Panc1 (cell line): ENCODE measurements around the gene BMAL1.

Experiments
- CTCF ChIP-seq: fragments of 450-650 bp; IDR thresholded peaks from 2 replicates; pipeline ENCODE4 v1.5.1; 2017; ENCODE audit warnings: mild to moderate bottlenecking
- POLR2AphosphoS5 ChIP-seq: IDR thresholded peaks from 2 replicates; pipeline ENCODE4 v1.6.1; 2012; ENCODE audit warnings: mild to moderate bottlenecking, low read depth, low read length, moderate library complexity
- REST ChIP-seq, 2 experiments: IDR thresholded peaks; 2 replicates each; pipeline ENCODE4 v1.6.1; 2011 to 2012; ENCODE audit warnings: low read depth in 2 of 2, control low read depth in 1 of 2, low read length in 1 of 2, mild to moderate bottlenecking in 1 of 2, moderate library complexity in 1 of 2; ENCODE audit not compliant: insufficient read depth in 1 of 2
- SIN3A ChIP-seq: IDR thresholded peaks from 2 replicates; pipeline ENCODE4 v1.6.1; 2012; ENCODE audit warnings: low read depth, mild to moderate bottlenecking, low read length, moderate library complexity, borderline replicate concordance; ENCODE audit not compliant: insufficient read depth
- TCF7L2 ChIP-seq: IDR thresholded peaks from 2 replicates; pipeline ENCODE4 v1.6.1; 2011; ENCODE audit warnings: mild to moderate bottlenecking, low read depth, low read length, inconsistent platforms

DNA sequence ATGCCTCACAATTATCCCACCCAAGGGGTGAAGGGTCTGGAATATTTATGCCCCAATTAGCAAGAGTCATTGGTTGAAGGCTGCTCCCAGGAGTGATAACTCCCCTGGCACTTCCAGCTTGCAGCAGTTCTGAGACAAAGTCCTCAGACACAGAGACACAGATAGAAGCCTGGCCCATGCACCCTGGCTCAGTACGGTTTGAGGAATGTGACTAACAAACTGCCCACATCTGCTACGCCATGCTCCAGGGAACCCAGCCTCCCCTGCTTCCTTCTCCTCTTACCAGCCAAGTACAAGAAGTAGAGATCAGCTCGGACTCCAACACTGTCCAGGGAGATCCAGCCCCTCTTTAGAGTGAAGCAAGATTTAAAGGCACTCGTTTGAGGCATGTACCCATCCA, 48.5 kb upstream of the BMAL1 start:
- TF ChIP-seq POLR2AphosphoS5, result no peak
- no peak for TF ChIP-seq CTCF
- no peak for TF ChIP-seq REST (IDR thresholded peaks at IDR 0.05; ENCODE audit: insufficient read depth in 1 of 2, low read depth in 2 of 2, low read length in 1 of 2)
- no peak for TF ChIP-seq SIN3A
- TF ChIP-seq TCF7L2, result no peak
